MM.1S (cell line): Measurements from ENCODE around the gene B3GAT3.

Experiments used
- DNase-seq: peaks from one replicate; pipeline ENCODE4 v3.0.0-alpha.2; 2015
- H2AFZ ChIP-seq: fragments of 300-600 bp; sonication (generic); 2 replicates; pipeline ENCODE4 v1.6.0; 2016; ENCODE audit warnings: antibody characterized with exemption, low read length
- H3F3A ChIP-seq: fragments of 300-600 bp; sonication (generic); 2 replicates; pipeline ENCODE4 v1.6.1; 2016; ENCODE audit warnings: mild to moderate bottlenecking, antibody characterized with exemption, low read length, moderate library complexity, mixed read lengths; ENCODE audit not compliant: insufficient read depth
- H3K27ac ChIP-seq: fragments of 300-600 bp; sonication (generic); 2 replicates; pipeline ENCODE4 v1.5.1; 2016; ENCODE audit warnings: mild to moderate bottlenecking, low read length
- H3K27me3 ChIP-seq: fragments of 300-600 bp; sonication (generic); replicated peaks from 2 replicates; pipeline ENCODE4 v1.6.0; 2016; ENCODE audit warnings: low read length; ENCODE audit not compliant: insufficient read depth
- H3K36me3 ChIP-seq: fragments of 300-600 bp; sonication (generic); replicated peaks from 2 replicates; pipeline ENCODE4 v1.6.1; 2016; ENCODE audit warnings: mild to moderate bottlenecking, low read length, mixed read lengths; ENCODE audit not compliant: insufficient read depth
- H3K4me1 ChIP-seq: fragments of 300-600 bp; sonication (generic); 2 replicates; pipeline ENCODE4 v1.6.1; 2016; ENCODE audit warnings: low read length, mixed read lengths
- H3K4me2 ChIP-seq: fragments of 300-600 bp; sonication (generic); 2 replicates; pipeline ENCODE4 v1.6.0; 2016; ENCODE audit warnings: low read depth, low read length
- H3K4me3 ChIP-seq: fragments of 300-600 bp; sonication (generic); 2 replicates; pipeline ENCODE4 v1.5.1; 2016; ENCODE audit warnings: low read length, mixed read lengths
- H3K79me2 ChIP-seq: fragments of 300-600 bp; sonication (generic); 2 replicates; pipeline ENCODE4 v1.6.1; 2016; ENCODE audit warnings: mixed run types, low read length, mixed read lengths
- H3K9ac ChIP-seq: fragments of 300-600 bp; sonication (generic); 2 replicates; pipeline ENCODE4 v1.6.1; 2016; ENCODE audit warnings: low read length, mixed read lengths
- H3K9me2 ChIP-seq: fragments of 300-600 bp; sonication (generic); replicated peaks from 2 replicates; pipeline ENCODE4 v1.6.1; 2016; ENCODE audit warnings: mild to moderate bottlenecking, low read length, mixed read lengths; ENCODE audit not compliant: insufficient read depth
- H3K9me3 ChIP-seq: fragments of 300-600 bp; sonication (generic); replicated peaks from 2 replicates; pipeline ENCODE4 v1.6.1; 2016; ENCODE audit warnings: mild to moderate bottlenecking, low read length, mixed read lengths; ENCODE audit not compliant: insufficient read depth
- H4K20me1 ChIP-seq: fragments of 300-600 bp; sonication (generic); 2 replicates; pipeline ENCODE4 v1.6.1; 2016; ENCODE audit warnings: mild to moderate bottlenecking, low read length, moderate library complexity, mixed read lengths; ENCODE audit not compliant: insufficient read depth
- CTCF ChIP-seq: fragments of 300-600 bp; sonication (generic); IDR thresholded peaks from 2 replicates; pipeline ENCODE4 v1.5.1; 2016; ENCODE audit warnings: antibody characterized with exemption, low read length, mixed read lengths
- EZH2 ChIP-seq: fragments of 300-600 bp; sonication (generic); optimal IDR thresholded peaks from 2 replicates; pipeline ENCODE3; 2017; ENCODE audit warnings: low read depth, mild to moderate bottlenecking, antibody characterized with exemption, low read length, mixed read lengths
- EZH2phosphoT487 ChIP-seq: fragments of 300-600 bp; sonication (generic); IDR thresholded peaks from 2 replicates; pipeline ENCODE4 v1.6.1; 2018; ENCODE audit warnings: antibody characterized with exemption, low read length

B3GAT3 gene

GRCh38 chr11:62579252-62579651, 42.5 kb downstream of the B3GAT3 start:
- Histone ChIP-seq H3K4me1 (0 out of 2 replicates have a peak, but pooled peaks cover 9% of the 10 kb centered on the region), H2AFZ (no peak overlapping the region), H3K9ac (no peak overlapping the region), H3K27ac (no peak overlapping the region), H3K4me2 (no peak overlapping the region), H3K9me3 (no peaks in the 10 kb centered on the region), H3K36me3 (no peaks in the 10 kb centered on the region), H3F3A (peaks cover 4% of the 10 kb centered on the region; the same call in 1 of the 2 replicates), H3K27me3 (no peaks in the 10 kb centered on the region), H3K79me2 (peaks cover 15% of the 10 kb centered on the region; the same call in 1 of the 2 replicates), H4K20me1 (no peaks in the 10 kb centered on the region), H3K9me2 (no peaks in the 10 kb centered on the region), H3K4me3 (no peak overlapping the region)
- no peak for DNase-seq
- TF ChIP-seq EZH2phosphoT487 (no peak), EZH2 (no peak), CTCF (no peak)

DNA sequence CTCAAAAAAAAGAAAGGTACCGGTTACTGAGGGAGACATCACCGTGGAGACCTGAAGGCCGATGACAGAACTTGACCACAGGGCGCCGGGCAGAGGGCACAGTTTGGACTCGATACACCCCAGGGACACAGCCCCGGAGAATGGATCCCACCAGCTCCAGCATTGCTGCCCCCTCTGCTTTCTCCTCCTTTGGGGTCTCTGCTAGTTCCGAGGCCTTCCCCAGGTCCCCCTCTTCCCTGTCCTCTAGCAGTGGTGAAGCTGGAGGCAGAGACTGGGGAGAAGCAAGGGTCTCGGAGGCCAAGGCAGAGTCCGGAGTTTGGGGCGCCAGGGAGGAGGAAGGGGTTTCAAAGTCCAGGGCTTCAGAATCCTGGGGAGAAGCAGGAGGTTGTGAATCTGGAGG, 43.2 kb downstream of the B3GAT3 start:
- H3K27me3 ChIP-seq = no peaks in the 10 kb centered on the region
- H3K4me1 ChIP-seq = 0 out of 2 replicates have a peak, but pooled peaks cover 9% of the 10 kb centered on the region

GRCh38 chr11:62577046-62577714, 44.6 kb downstream of the B3GAT3 start:
- H3K4me2 ChIP-seq = no peak overlapping the region
- peaks cover 5% of the 10 kb centered on the region; the same call in 1 of the 2 replicates for H3F3A ChIP-seq
- H3K27me3 ChIP-seq = no peaks in the 10 kb centered on the region
- H3K9ac ChIP-seq = no peak overlapping the region
- no peak overlapping the region for H3K27ac ChIP-seq
- H3K9me3 ChIP-seq = no peaks in the 10 kb centered on the region
- peaks cover 21% of the 10 kb centered on the region for H3K79me2 ChIP-seq
- H4K20me1 ChIP-seq = no peaks in the 10 kb centered on the region
- no peaks in the 10 kb centered on the region; the same call in 1 of the 2 replicates for H3K36me3 ChIP-seq
- H3K4me1 ChIP-seq = peaks cover 12% of the 10 kb centered on the region
- no peak overlapping the region for H2AFZ ChIP-seq
- DNase-seq = no peak
- H3K4me3 ChIP-seq = no peak overlapping the region
- H3K9me2 ChIP-seq = no peaks in the 10 kb centered on the region
- TF ChIP-seq CTCF (no peak), EZH2 (no peak), EZH2phosphoT487 (no peak)

More for the DNA sequence above, 43.2 kb downstream of the B3GAT3 start:
- Histone ChIP-seq H3K9ac (no peak overlapping the region), H3K36me3 (no peaks in the 10 kb centered on the region), H3F3A (peaks cover 5% of the 10 kb centered on the region; the same call in 1 of the 2 replicates), H3K9me3 (no peaks in the 10 kb centered on the region), H3K27ac (no peak overlapping the region), H3K9me2 (no peaks in the 10 kb centered on the region), H2AFZ (no peak overlapping the region), H3K4me2 (no peak overlapping the region), H3K4me3 (no peak overlapping the region), H3K79me2 (peaks cover 11% of the 10 kb centered on the region), H4K20me1 (no peaks in the 10 kb centered on the region)
- no peak for DNase-seq
- TF ChIP-seq EZH2phosphoT487 (no peak), CTCF (no peak), EZH2 (no peak)
